HepG2 (cell line): ENCODE measurements around the gene ADARB2.

Experiments
- CC2D1A ChIP-seq: sonication (generic); formaldehyde crosslinking; IDR thresholded peaks from 2 replicates; pipeline ENCODE4 v1.8.1; 2023; ENCODE audit warnings: mild to moderate bottlenecking, missing genetic modification reagents
- JUNB ChIP-seq: sonication (generic); formaldehyde crosslinking; IDR thresholded peaks from 2 replicates; pipeline ENCODE4 v1.8.0; 2022; ENCODE audit warnings: missing genetic modification reagents, mild to moderate bottlenecking, borderline replicate concordance
- MAFK ChIP-seq, 2 experiments: IDR thresholded peaks in 1 of 2; conservative IDR thresholded peaks in 1 of 2; 2 replicates each; pipeline ENCODE4 v1.6.1; 2011; ENCODE audit warnings: improper control_type of control experiment in 2 of 2, low read length in 2 of 2
- PRMT3 ChIP-seq: sonication (generic); formaldehyde crosslinking; IDR thresholded peaks from 2 replicates; pipeline ENCODE4 v1.8.1; 2022; ENCODE audit warnings: low read depth, mild to moderate bottlenecking, moderate library complexity, missing genetic modification reagents, borderline replicate concordance
- ZNF331 ChIP-seq: sonication (generic); formaldehyde crosslinking; IDR thresholded peaks from 2 replicates; pipeline ENCODE4 v1.4.0; 2020; ENCODE audit warnings: missing genetic modification reagents
- TF ChIP-seq, protein P1 (sequence below): IDR thresholded peaks from 2 replicates; pipeline ENCODE4 v1.6.1; 2016

DNA sequence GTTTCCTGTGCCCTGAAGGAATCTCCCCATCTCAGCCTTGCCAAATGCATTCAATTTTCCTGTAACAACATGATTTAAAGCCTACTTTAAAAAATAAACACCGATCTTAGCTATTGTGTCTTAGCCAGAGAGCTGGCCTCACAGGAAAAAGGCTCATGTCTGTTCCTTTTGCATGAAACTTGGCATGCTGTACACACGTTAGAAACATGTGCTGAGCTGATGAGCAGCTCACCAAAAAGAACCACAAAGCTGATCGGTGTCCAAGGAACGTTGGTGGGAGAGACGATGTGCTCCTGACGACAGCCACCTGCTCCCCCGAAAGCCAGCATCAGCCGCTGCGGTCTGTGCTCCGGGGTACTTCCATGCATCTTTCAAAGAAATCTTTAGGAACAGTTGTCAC, 135.9 kb downstream of the ADARB2 start:
- TF ChIP-seq CC2D1A: no peak
- TF ChIP-seq JUNB (CRISPR knock-in tag): no peak
- no peak for TF ChIP-seq ZNF331 (CRISPR knock-in tag)
- TF ChIP-seq, protein P1, sequence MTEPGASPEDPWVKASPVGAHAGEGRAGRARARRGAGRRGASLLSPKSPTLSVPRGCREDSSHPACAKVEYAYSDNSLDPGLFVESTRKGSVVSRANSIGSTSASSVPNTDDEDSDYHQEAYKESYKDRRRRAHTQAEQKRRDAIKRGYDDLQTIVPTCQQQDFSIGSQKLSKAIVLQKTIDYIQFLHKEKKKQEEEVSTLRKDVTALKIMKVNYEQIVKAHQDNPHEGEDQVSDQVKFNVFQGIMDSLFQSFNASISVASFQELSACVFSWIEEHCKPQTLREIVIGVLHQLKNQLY (CRISPR knock-in tag): no peak
- TF ChIP-seq PRMT3 (CRISPR knock-in tag): no peak
- TF ChIP-seq MAFK (conservative IDR thresholded peaks at IDR 0.05 in 1 of 2, IDR thresholded peaks at IDR 0.05 in 1 of 2; ENCODE audit: low read length in 2 of 2): no peak
